B cell (primary cell): Measurements from ENCODE around the gene TERB1. TPM values are rescaled to one million over a fixed set of nuclear protein-coding genes. Genes with fewer than 3 reads are reported as not detected.

Experiments
- ATAC-seq: fragments of 200-7000 bp; cut with Tn5 transposase; one replicate; pipeline ENCODE4 v1.10.0; 2021; ENCODE audit warnings: low read depth, mild to moderate bottlenecking, moderate number of reproducible peaks, moderate library complexity
- CTCF ChIA-PET: fragments of 350-600 bp; sonication (Branson Sonifier 250); formaldehyde crosslinking; loops from one replicate; lab custom pipeline; 2021; ENCODE audit warnings: antibody characterized with exemption, inconsistent platforms; lab: Charles Lee
- POLR2A ChIA-PET: fragments of 350-600 bp; sonication (Branson Sonifier 250); formaldehyde crosslinking; loops from one replicate; lab custom pipeline; 2021; ENCODE audit warnings: antibody characterized with exemption; lab: Charles Lee
- DNase-seq: peaks from one replicate; pipeline ENCODE4 v3.0.0; 2013
- H2AFZ ChIP-seq: 2 replicates; pipeline ENCODE4 v1.6.1; 2012; ENCODE audit warnings: mild to moderate bottlenecking, low read depth, low read length; ENCODE audit not compliant: insufficient read depth, poor library complexity, severe bottlenecking
- H3K27ac ChIP-seq, 2 donors: 1 replicate in 1 of 2; 2 replicates in 1 of 2; pipeline ENCODE4 v1.5.1; 2012 to 2013; ENCODE audit warnings: low read length in 2 of 2, mild to moderate bottlenecking in 2 of 2, moderate library complexity in 1 of 2
- H3K27me3 ChIP-seq, 4 experiments: fragments of 200-600 bp in 1 of 4; sonication (generic) in 1 of 4; replicated peaks in 1 of 4; 1 replicate in 2 of 4; 2 replicates in 2 of 4; pipeline versions ENCODE4 v1.6.1 to v1.7.0; 2013 to 2016; ENCODE audit warnings: low read length in 3 of 4, mild to moderate bottlenecking in 2 of 4, mixed read lengths in 1 of 4, moderate library complexity in 1 of 4; ENCODE audit not compliant: insufficient read depth in 4 of 4, control insufficient read depth in 3 of 4; ENCODE audit errors: control extremely low read depth in 1 of 4
- H3K36me3 ChIP-seq, 2 experiments: replicated peaks in 1 of 2; 1 replicate in 1 of 2; 2 replicates in 1 of 2; pipeline versions ENCODE4 v1.6.1 to v1.7.1; 2013; ENCODE audit warnings: low read length in 1 of 2; ENCODE audit not compliant: insufficient read depth in 2 of 2, control insufficient read depth in 1 of 2; ENCODE audit errors: control extremely low read depth in 1 of 2, extremely low read depth in 1 of 2
- H3K4me1 ChIP-seq, 2 donors: fragments of 200-600 bp in 1 of 2; sonication (generic) in 1 of 2; 1 replicate in 1 of 2; 2 replicates in 1 of 2; pipeline versions ENCODE4 v1.5.1 to v1.6.1; 2013 to 2017; ENCODE audit warnings: low read length in 2 of 2; ENCODE audit not compliant: control insufficient read depth in 2 of 2, insufficient read depth in 2 of 2
- H3K4me2 ChIP-seq: replicated peaks from 2 replicates; pipeline ENCODE3; 2012; ENCODE audit warnings: mild to moderate bottlenecking, low read depth, low read length; ENCODE audit not compliant: poor library complexity, severe bottlenecking
- H3K4me3 ChIP-seq, 5 experiments: fragments of 200-600 bp in 1 of 5; sonication (generic) in 1 of 5; 1 replicate in 3 of 5; 2 replicates in 2 of 5; pipeline versions ENCODE4 v1.5.1 to v1.7.0; 2011 to 2016; ENCODE audit warnings: low read length in 4 of 5, mild to moderate bottlenecking in 4 of 5, low read depth in 2 of 5, control low read depth in 1 of 5, moderate library complexity in 1 of 5; ENCODE audit not compliant: insufficient read depth in 1 of 5; ENCODE audit errors: control extremely low read depth in 1 of 5, extremely low read depth in 1 of 5
- H3K79me2 ChIP-seq: fragments of 200-600 bp; sonication (generic); one replicate; pipeline ENCODE4 v1.6.0; 2016; ENCODE audit warnings: low read length; ENCODE audit not compliant: control insufficient read depth, insufficient read depth
- H3K9ac ChIP-seq: fragments of 200-600 bp; sonication (generic); 2 replicates; pipeline ENCODE4 v1.6.1; 2017; ENCODE audit warnings: mild to moderate bottlenecking, low read length, moderate library complexity
- H3K9me3 ChIP-seq, 3 donors: one replicate each; pipeline versions ENCODE4 v1.6.1 to v1.7.1; 2013; ENCODE audit warnings: low read length in 2 of 3; ENCODE audit not compliant: control insufficient read depth in 2 of 3, insufficient read depth in 1 of 3; ENCODE audit errors: control extremely low read depth in 1 of 3
- H4K20me1 ChIP-seq: 2 replicates; pipeline ENCODE4 v1.6.0; 2012; ENCODE audit warnings: mild to moderate bottlenecking, low read length; ENCODE audit not compliant: insufficient read depth, control insufficient read depth, poor library complexity, severe bottlenecking
- H3K27ac Mint-ChIP-seq: one replicate; pipeline ENCODE4 v1.8.0; 2021; ENCODE audit warnings: mixed read lengths
- H3K27me3 Mint-ChIP-seq: one replicate; pipeline ENCODE4 v1.8.0; 2021; ENCODE audit warnings: mixed read lengths
- H3K4me1 Mint-ChIP-seq: one replicate; pipeline ENCODE4 v1.8.0; 2021; ENCODE audit warnings: mixed read lengths
- H3K4me3 Mint-ChIP-seq: one replicate; pipeline ENCODE4 v1.8.0; 2021; ENCODE audit warnings: mixed read lengths
- H3K9me3 Mint-ChIP-seq: one replicate; pipeline ENCODE4 v1.8.0; 2022; ENCODE audit warnings: mixed read lengths; ENCODE audit not compliant: insufficient read depth
- CTCF ChIP-seq: fragments of 200-600 bp; IDR thresholded peaks from one replicate; pipeline ENCODE4 v1.8.0; 2022; ENCODE audit warnings: antibody characterized with exemption, mild to moderate bottlenecking
- EZH2 ChIP-seq: IDR thresholded peaks from 2 replicates; pipeline ENCODE4 v1.6.1; 2012; ENCODE audit warnings: borderline replicate concordance, low read depth, mild to moderate bottlenecking, moderate library complexity, low read length; ENCODE audit not compliant: insufficient read depth, poor library complexity, severe bottlenecking
- WGBS: methylation state at CpG from one replicate; pipeline ENCODE4 v1.1.5; 2013; ENCODE audit warnings: missing lambda C conversion rate; ENCODE audit not compliant: insufficient coverage; 5-methylcytosine and 5-hydroxymethylcytosine counted together
- intact Hi-C: fragments of 100-400 bp; cut with micrococcal nuclease; formaldehyde crosslinking; loops from one replicate; pipeline ENCODE4 v1.10.0; 2022
- polyA plus RNA-seq: library from polyadenylated mRNA; depleted of rRNA; stranded (reverse); fragments of >200 nt; gene quantifications from 2 replicates; pipeline ENCODE4 v1.2.3, GENCODE V29; 2012
- total RNA-seq, 2 donors: library from RNA; stranded (reverse); fragments of 120-200 nt in 1 of 2; gene quantifications; 1 replicate in 1 of 2; 2 replicates in 1 of 2; pipeline versions ENCODE4 v1.2.3 to v1.2.4, GENCODE V29; 2013 to 2022

The TERB1 gene
- total and polyA plus RNA-seq, 2 donors (not counting 1 experiment from before 2014, with no cell fraction given) = 0.71 TPM; not detected in 1

GRCh38 chr16:66847533-66848067, 46.2 kb upstream of the TERB1 start:
- H3K9me3 ChIP-seq = no peaks in the 10 kb centered on the region
- Mint-ChIP-seq H3K27me3 (peaks cover 45% of the 10 kb centered on the region), H3K4me1 (peaks cover 18% of the 10 kb centered on the region), H3K4me3 (no peak overlapping the region), H3K27ac (no peak overlapping the region), H3K9me3 (no peaks in the 10 kb centered on the region)
- ATAC-seq (no peak), DNase-seq (no peak)
- intact Hi-C loops = no loop called here
- H3K79me2 ChIP-seq = no peaks in the 10 kb centered on the region
- peaks cover 0 to 39% (median 15%) of the 10 kb centered on the region in 4 experiments for H3K27me3 ChIP-seq
- no peak overlapping the region for H3K4me2 ChIP-seq
- ChIA-PET POLR2A (no interaction called here), CTCF (interaction anchor here (1.7 kb wide), 1 partner anchor 20 kb away, joined by 6 read pairs; no protein-coding TSS in a partner anchor)
- no peak overlapping the region for H3K4me3 ChIP-seq
- TF ChIP-seq CTCF (no peak), EZH2 (no peak)
- WGBS = 100% methylated on average over 1 of the region's 6 CpGs
- no peaks in the 10 kb centered on the region for H3K36me3 ChIP-seq
- no peak overlapping the region for H3K27ac ChIP-seq
- no peak overlapping the region for H2AFZ ChIP-seq
- no peak overlapping the region for H3K9ac ChIP-seq
- H3K4me1 ChIP-seq = peaks cover 17 to 18% of the 10 kb centered on the region in 2 donors
- H4K20me1 ChIP-seq = no peaks in the 10 kb centered on the region

GRCh38 chr16:66846831-66847230, 45.4 kb upstream of the TERB1 start:
- intact Hi-C loops = no loop called here
- H3K27ac Mint-ChIP-seq = no peak overlapping the region
- H3K9me3 Mint-ChIP-seq = no peaks in the 10 kb centered on the region
- Histone ChIP-seq H3K27me3 (peaks cover 0 to 39% (median 15%) of the 10 kb centered on the region in 4 experiments), H3K9ac (no peak overlapping the region), H2AFZ (no peak overlapping the region), H3K79me2 (no peaks in the 10 kb centered on the region), H3K4me3 (no peak overlapping the region), H4K20me1 (no peaks in the 10 kb centered on the region), H3K4me1 (peaks cover 17 to 18% of the 10 kb centered on the region in 2 donors), H3K9me3 (no peaks in the 10 kb centered on the region), H3K27ac (no peak overlapping the region), H3K36me3 (no peaks in the 10 kb centered on the region), H3K4me2 (no peak overlapping the region)
- no peak for DNase-seq
- H3K4me1 Mint-ChIP-seq = peaks cover 18% of the 10 kb centered on the region
- H3K4me3 Mint-ChIP-seq = no peak overlapping the region
- ChIA-PET CTCF (interaction anchor here (1.7 kb wide), 1 partner anchor 21 kb away, joined by 6 read pairs; no protein-coding TSS in a partner anchor), POLR2A (no interaction called here)
- no peak for TF ChIP-seq CTCF
- no peak for TF ChIP-seq EZH2
- peaks cover 47% of the 10 kb centered on the region for H3K27me3 Mint-ChIP-seq
- WGBS = 97% methylated on average over 3 of the region's 6 CpGs
- ATAC-seq = no peak
